MCF 10A (cell line): ENCODE measurements around the gene MRLN. TPM values are rescaled to one million over a fixed set of nuclear protein-coding genes. Genes with fewer than 3 reads are reported as not detected.

ENCODE experiments used
- Bru-seq: library from RNA; stranded (reverse); fragments of 400-500 nt; gene quantifications from one replicate; lab custom pipeline; 2021; lab: Mats Ljungman, UMichigan
- BruChase-seq, 2 experiments: library from RNA; stranded (reverse); fragments of 400-500 nt; gene quantifications; one replicate each; lab custom pipeline; 2021; lab: Mats Ljungman, UMichigan
- BruUV-seq: library from RNA; stranded (reverse); fragments of 400-500 nt; replicated peaks from 2 replicates; lab custom pipeline; 2021; lab: Mats Ljungman, UMichigan
- CTCF ChIA-PET: fragments of 300-600 bp; sonication (Branson Sonifier 250); formaldehyde crosslinking; extraction: SDS; loops from one replicate; lab custom pipeline; 2021; ENCODE audit warnings: antibody characterized with exemption, inconsistent platforms; lab: Yijun Ruan, JAX
- POLR2A ChIA-PET: fragments of 300-600, 350-650 bp; sonication (Branson Sonifier 250); formaldehyde crosslinking; extraction: SDS; loops from one replicate; lab custom pipeline; 2020; ENCODE audit warnings: antibody characterized with exemption, inconsistent platforms; lab: Yijun Ruan, JAX
- DNase-seq: peaks from one replicate; pipeline ENCODE4 v3.0.0-alpha.2; 2018; ENCODE audit not compliant: unreplicated experiment
- H3K27ac Mint-ChIP-seq: one replicate; pipeline ENCODE4 v1.8.0; 2022; ENCODE audit warnings: mild to moderate bottlenecking, low read depth, mixed read lengths; ENCODE audit not compliant: unreplicated experiment
- H3K27me3 Mint-ChIP-seq: one replicate; pipeline ENCODE4 v1.8.0; 2022; ENCODE audit warnings: mixed read lengths; ENCODE audit not compliant: insufficient read depth, unreplicated experiment
- H3K36me3 Mint-ChIP-seq: one replicate; pipeline ENCODE4 v1.8.0; 2022; ENCODE audit warnings: mild to moderate bottlenecking, moderate library complexity, mixed read lengths; ENCODE audit not compliant: insufficient read depth, unreplicated experiment
- H3K4me1 Mint-ChIP-seq: one replicate; pipeline ENCODE4 v1.8.0; 2022; ENCODE audit warnings: mixed read lengths; ENCODE audit not compliant: insufficient read depth, unreplicated experiment
- H3K4me3 Mint-ChIP-seq: one replicate; pipeline ENCODE4 v1.8.0; 2022; ENCODE audit warnings: mild to moderate bottlenecking, moderate library complexity, mixed read lengths; ENCODE audit not compliant: unreplicated experiment
- H3K9me3 Mint-ChIP-seq: one replicate; pipeline ENCODE4 v1.8.0; 2022; ENCODE audit warnings: mixed read lengths; ENCODE audit not compliant: unreplicated experiment
- intact Hi-C: fragments of 100-400 bp; cut with micrococcal nuclease; formaldehyde crosslinking; loops from 2 replicates; pipeline ENCODE4 v1.14.1; 2022
- long read RNA-seq: library from polyadenylated mRNA; stranded (forward); transcript quantifications from one replicate; pipeline ENCODE4 v2.0.0, GENCODE V29; 2022
- total RNA-seq: library from RNA; stranded (reverse); gene quantifications from 2 replicates; pipeline ENCODE4 v1.2.3, GENCODE V29; 2022
- TF ChIP-seq, protein P1 (sequence below): fragments of 200-600 bp; IDR thresholded peaks from one replicate; pipeline ENCODE4 v1.8.0; 2022; ENCODE audit warnings: antibody characterized with exemption, mild to moderate bottlenecking; ENCODE audit not compliant: unreplicated experiment

Gene MRLN
- total RNA-seq (not detected in 2 replicates), Bru-seq, nascent RNA (percentile 14 among the genes with signal in this experiment), BruChase-seq, experiment 1, labeled RNA remaining after a 6-hour chase (percentile 15 among the genes with signal in this experiment), BruChase-seq, experiment 2, labeled RNA remaining after a 2-hour chase (percentile 17 among the genes with signal in this experiment)
- long read RNA-seq: 0 reads

DNA sequence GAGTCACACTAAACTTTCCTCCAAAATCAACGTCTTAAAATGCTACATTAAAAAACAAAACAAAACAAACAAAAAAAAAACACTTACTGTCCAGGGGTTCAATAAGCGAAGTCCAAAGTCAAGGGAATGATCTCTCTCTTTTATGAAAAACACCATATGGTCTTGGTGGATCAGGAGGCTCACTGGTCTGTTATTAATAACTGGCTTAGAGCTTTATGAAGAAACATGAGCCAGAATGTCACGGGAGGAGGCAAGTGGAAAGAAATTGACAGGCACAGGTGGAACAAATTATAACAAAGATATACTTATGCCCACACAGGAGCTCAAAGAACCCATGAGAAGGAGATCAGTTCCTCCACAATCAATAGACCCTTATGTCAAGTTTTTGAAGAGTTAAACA, at the start of gene MRLN:
TSS of gene MRLN (minus strand) at position 189 of the 400 bp plus-strand sequence.
- no peak within 1 kb of the TSS for H3K27ac Mint-ChIP-seq
- ChIA-PET POLR2A (no interaction called here), CTCF (interaction anchor here (0.6 to 0.7 kb wide), 2 partner anchors 79 to 942 kb away, joined by 3 read pairs; no protein-coding TSS in a partner anchor)
- DNase-seq: no peak
- BruUV-seq: no TSS peak
- H3K4me3 Mint-ChIP-seq: no peak within 1 kb of the TSS
- no peaks in the 10 kb centered on the region for H3K36me3 Mint-ChIP-seq
- intact Hi-C loops: no loop called here
- no peaks in the 10 kb centered on the region for H3K9me3 Mint-ChIP-seq
- H3K27me3 Mint-ChIP-seq: peaks cover 39% of the 10 kb centered on the region
- TF ChIP-seq, protein P1, sequence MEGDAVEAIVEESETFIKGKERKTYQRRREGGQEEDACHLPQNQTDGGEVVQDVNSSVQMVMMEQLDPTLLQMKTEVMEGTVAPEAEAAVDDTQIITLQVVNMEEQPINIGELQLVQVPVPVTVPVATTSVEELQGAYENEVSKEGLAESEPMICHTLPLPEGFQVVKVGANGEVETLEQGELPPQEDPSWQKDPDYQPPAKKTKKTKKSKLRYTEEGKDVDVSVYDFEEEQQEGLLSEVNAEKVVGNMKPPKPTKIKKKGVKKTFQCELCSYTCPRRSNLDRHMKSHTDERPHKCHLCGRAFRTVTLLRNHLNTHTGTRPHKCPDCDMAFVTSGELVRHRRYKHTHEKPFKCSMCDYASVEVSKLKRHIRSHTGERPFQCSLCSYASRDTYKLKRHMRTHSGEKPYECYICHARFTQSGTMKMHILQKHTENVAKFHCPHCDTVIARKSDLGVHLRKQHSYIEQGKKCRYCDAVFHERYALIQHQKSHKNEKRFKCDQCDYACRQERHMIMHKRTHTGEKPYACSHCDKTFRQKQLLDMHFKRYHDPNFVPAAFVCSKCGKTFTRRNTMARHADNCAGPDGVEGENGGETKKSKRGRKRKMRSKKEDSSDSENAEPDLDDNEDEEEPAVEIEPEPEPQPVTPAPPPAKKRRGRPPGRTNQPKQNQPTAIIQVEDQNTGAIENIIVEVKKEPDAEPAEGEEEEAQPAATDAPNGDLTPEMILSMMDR: no peak
- H3K4me1 Mint-ChIP-seq: no peaks in the 10 kb centered on the region

DNA sequence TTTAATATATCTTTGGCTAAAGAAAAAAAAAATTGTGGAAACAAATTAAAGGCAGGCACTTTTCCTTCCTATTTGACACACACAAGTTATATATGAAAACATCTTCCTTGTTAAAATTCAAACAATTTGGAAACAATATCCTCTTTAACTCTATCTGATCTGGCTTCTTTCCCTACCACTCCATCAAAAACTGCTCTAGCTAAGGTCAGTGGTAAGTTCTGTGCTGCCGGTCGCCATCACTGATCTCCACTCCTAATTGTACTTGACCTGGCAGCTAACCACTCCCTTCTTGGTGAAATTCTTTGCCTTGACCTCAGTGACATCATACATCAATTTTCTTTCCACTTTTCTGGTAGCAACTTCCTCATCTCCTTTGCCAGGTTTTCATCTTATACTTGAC, 47.9 kb upstream of the MRLN start:
- CTCF ChIA-PET: interaction anchor here (0.5 to 1.3 kb wide), 4 partner anchors 13 to 175 kb away, joined by 3 read pairs; no protein-coding TSS in a partner anchor
- Mint-ChIP-seq H3K27me3 (no peaks in the 10 kb centered on the region), H3K27ac (no peak overlapping the region)

DNA sequence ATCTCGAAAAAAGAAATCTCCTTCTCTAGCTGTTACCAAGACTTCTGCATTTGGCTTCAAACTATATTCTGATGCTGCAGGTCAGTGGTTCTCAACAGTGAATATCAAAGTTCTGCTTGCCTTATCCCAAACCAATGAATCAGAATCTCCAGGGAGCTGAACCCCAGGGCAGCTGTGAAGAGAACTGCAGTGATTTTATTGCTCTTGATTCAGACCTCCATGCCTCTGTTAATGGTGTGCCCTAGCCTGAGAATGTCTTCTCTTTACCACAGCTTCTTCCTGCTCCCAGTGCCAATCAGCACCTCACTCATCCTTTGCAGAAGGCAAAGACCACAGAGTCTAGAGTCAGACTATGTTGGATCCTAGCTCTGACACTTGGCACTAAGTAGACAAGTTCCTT, 46.2 kb upstream of the MRLN start:
- TF ChIP-seq, protein P1: no peak
- CTCF ChIA-PET: interaction anchor here (0.6 to 1.4 kb wide), 5 partner anchors 11 to 188 kb away, joined by 4 to 8 read pairs (median 4); no protein-coding TSS in a partner anchor
- Mint-ChIP-seq H3K36me3 (peaks cover 94% of the 10 kb centered on the region), H3K27ac (no peak overlapping the region), H3K4me1 (no peaks in the 10 kb centered on the region), H3K27me3 (no peaks in the 10 kb centered on the region), H3K4me3 (no peak overlapping the region), H3K9me3 (no peaks in the 10 kb centered on the region)
- intact Hi-C loops: no loop called here
- POLR2A ChIA-PET: no interaction called here
- no peak for DNase-seq
- BruUV-seq: no TSS peak

More for the DNA sequence above, 47.9 kb upstream of the MRLN start:
- no peaks in the 10 kb centered on the region for H3K9me3 Mint-ChIP-seq
- DNase-seq: no peak
- H3K4me3 Mint-ChIP-seq: no peak overlapping the region
- POLR2A ChIA-PET: no interaction called here
- BruUV-seq: no TSS peak
- intact Hi-C loops: loop anchor here (10.0 kb wide), 1 partner anchor 556 kb away; no protein-coding TSS in a partner anchor
- H3K36me3 Mint-ChIP-seq: peaks cover 94% of the 10 kb centered on the region
- H3K4me1 Mint-ChIP-seq: no peaks in the 10 kb centered on the region
- TF ChIP-seq, protein P1: no peak

DNA sequence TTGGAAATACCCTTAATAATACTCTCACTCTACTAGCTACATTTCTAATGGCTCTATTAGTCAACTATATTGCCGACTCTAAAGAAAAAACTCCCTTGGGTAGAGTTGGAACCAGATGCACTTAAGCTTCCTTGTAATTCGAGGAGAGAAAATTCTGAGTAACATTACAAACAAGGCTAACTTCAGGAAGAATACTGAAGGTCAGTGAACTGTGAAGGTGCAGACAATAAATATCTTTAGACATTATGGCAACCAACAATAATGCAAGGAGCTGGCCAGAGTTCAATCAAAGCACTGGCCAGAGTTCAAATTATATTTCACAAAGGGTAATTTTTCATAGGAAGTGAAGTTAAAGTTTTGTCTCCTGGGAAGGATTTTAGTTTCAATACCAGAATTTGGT, 40.7 kb upstream of the MRLN start:
- Mint-ChIP-seq H3K36me3 (peaks cover 96% of the 10 kb centered on the region), H3K27ac (no peak overlapping the region), H3K4me3 (no peak overlapping the region), H3K4me1 (no peaks in the 10 kb centered on the region), H3K27me3 (no peaks in the 10 kb centered on the region), H3K9me3 (no peaks in the 10 kb centered on the region)
- intact Hi-C loops: no loop called here
- no TSS peak for BruUV-seq
- POLR2A ChIA-PET: no interaction called here
- TF ChIP-seq, protein P1: no peak
- peak; percentile 6 for DNase-seq
- CTCF ChIA-PET: interaction anchor here (0.6 to 1.5 kb wide), 6 partner anchors 16 to 1210 kb away, joined by 3 to 8 read pairs (median 3); no protein-coding TSS in a partner anchor
